GM21390 (cell line): ENCODE measurements around the gene HDHD3.
A peak's percentile ranks its signal among the peaks of the same experiment; 100 is the strongest.
"Not testable (repeated sequence)": the region's sequence is repeated elsewhere in the genome, so short reads cannot be mapped to it uniquely, and the experiment has no call there.

Source experiments
- ATAC-seq: cut with Tn5 transposase; IDR thresholded peaks from one replicate; pipeline ENCODE4 v1.9.1; 2021; ENCODE audit not compliant: unreplicated experiment

Gene HDHD3

GRCh38 chr9:113368348-113368981, 8.3 kb downstream of the HDHD3 start:
- ATAC-seq = no peak

- ATAC-seq = not testable (repeated sequence)
These were observed 11.1 kb downstream of the HDHD3 start for GRCh38 chr9:113365652-113366051.

- no peak for ATAC-seq
These were observed 11.8 kb downstream of the HDHD3 start for GRCh38 chr9:113364951-113365350.

- no peak for ATAC-seq
These were observed 13.4 kb downstream of the HDHD3 start for GRCh38 chr9:113363336-113363735.

- no peak for ATAC-seq
These were observed 15.3 kb downstream of the HDHD3 start for GRCh38 chr9:113361304-113362018.

- no peak for ATAC-seq
These were observed 16.4 kb downstream of the HDHD3 start for GRCh38 chr9:113360242-113360842.

GRCh38 chr9:113359385-113359784, 17.4 kb downstream of the HDHD3 start:
- no peak for ATAC-seq

GRCh38 chr9:113356686-113357292, 20.0 kb downstream of the HDHD3 start:
- no peak for ATAC-seq

- ATAC-seq = no peak
These were observed 21.7 kb downstream of the HDHD3 start for GRCh38 chr9:113355040-113355596.

- no peak for ATAC-seq
These were observed 24.4 kb downstream of the HDHD3 start for GRCh38 chr9:113352411-113352810.

- ATAC-seq = no peak
These were observed 24.8 kb downstream of the HDHD3 start for GRCh38 chr9:113352006-113352405.

- peak; percentile 43 for ATAC-seq
These were observed 25.8 kb downstream of the HDHD3 start for GRCh38 chr9:113350937-113351336.

GRCh38 chr9:113350107-113350661, 26.6 kb downstream of the HDHD3 start:
- no peak for ATAC-seq

GRCh38 chr9:113349445-113350094, 27.2 kb downstream of the HDHD3 start, which contains the start of gene BSPRY:
TSS of gene BSPRY (plus strand) at chr9:113349541. CDS start at chr9:113349580, 39 bp downstream.
- ATAC-seq = peak; percentile 38

- ATAC-seq = no peak
These were observed 27.7 kb downstream of the HDHD3 start for GRCh38 chr9:113349066-113349444.

- no peak for ATAC-seq
These were observed 28.3 kb downstream of the HDHD3 start for GRCh38 chr9:113348437-113348836.

GRCh38 chr9:113345671-113346070, 31.1 kb downstream of the HDHD3 start:
- ATAC-seq = no peak

- ATAC-seq = no peak
These were observed 31.6 kb downstream of the HDHD3 start for GRCh38 chr9:113345190-113345589.

GRCh38 chr9:113343732-113344231, 33.0 kb downstream of the HDHD3 start:
- ATAC-seq = no peak

- ATAC-seq = no peak
These were observed 34.9 kb downstream of the HDHD3 start for GRCh38 chr9:113341712-113342410.
